Hepatocyte (in vitro differentiated cells): ENCODE data around the gene ITM2B. TPM values are rescaled to one million over a fixed set of nuclear protein-coding genes. Genes with fewer than 3 reads are reported as not detected.

Experiments used
- DNase-seq: peaks from one replicate; pipeline ENCODE4 v3.0.0-alpha.2; 2016; ENCODE audit warnings: low spot score
- H2AFZ ChIP-seq: fragments of 200-600 bp; sonication (generic); 2 replicates; pipeline ENCODE4 v1.6.0; 2016; ENCODE audit warnings: antibody characterized with exemption, mild to moderate bottlenecking
- H3K27ac ChIP-seq: fragments of 200-600 bp; sonication (generic); 2 replicates; pipeline ENCODE4 v1.5.1; 2016; ENCODE audit warnings: mild to moderate bottlenecking
- H3K27me3 ChIP-seq: fragments of 200-600 bp; sonication (generic); 2 replicates; pipeline ENCODE4 v1.6.1; 2016
- H3K36me3 ChIP-seq: fragments of 200-600 bp; sonication (generic); replicated peaks from 2 replicates; pipeline ENCODE4 v1.5.1; 2016; ENCODE audit warnings: low read depth; ENCODE audit not compliant: insufficient read depth
- H3K4me1 ChIP-seq: fragments of 200-600 bp; sonication (generic); 2 replicates; pipeline ENCODE4 v1.5.1; 2016; ENCODE audit warnings: mild to moderate bottlenecking, moderate library complexity; ENCODE audit not compliant: insufficient read depth
- H3K4me2 ChIP-seq: fragments of 200-600 bp; sonication (generic); 2 replicates; pipeline ENCODE4 v1.6.0; 2016
- H3K4me3 ChIP-seq: fragments of 200-600 bp; sonication (generic); 2 replicates; pipeline ENCODE4 v1.5.1; 2016; ENCODE audit warnings: mild to moderate bottlenecking
- H3K79me2 ChIP-seq: fragments of 200-600 bp; sonication (generic); 2 replicates; pipeline ENCODE4 v1.6.0; 2017; ENCODE audit warnings: mild to moderate bottlenecking
- H3K9me2 ChIP-seq: fragments of 200-600 bp; sonication (generic); replicated peaks from 2 replicates; pipeline ENCODE4 v1.6.0; 2017; ENCODE audit warnings: mild to moderate bottlenecking; ENCODE audit not compliant: insufficient read depth
- H3K9me3 ChIP-seq: fragments of 200-600 bp; sonication (generic); 2 replicates; pipeline ENCODE4 v1.5.1; 2016; ENCODE audit warnings: low read depth, mild to moderate bottlenecking
- H4K20me1 ChIP-seq: fragments of 200-600 bp; sonication (generic); 2 replicates; pipeline ENCODE4 v1.6.0; 2016; ENCODE audit warnings: mild to moderate bottlenecking; ENCODE audit not compliant: insufficient read depth, poor library complexity, severe bottlenecking
- CTCF ChIP-seq: fragments of 200-600 bp; sonication (generic); IDR thresholded peaks from 2 replicates; pipeline ENCODE4 v1.5.1; 2016; ENCODE audit warnings: antibody characterized with exemption, mild to moderate bottlenecking; ENCODE audit not compliant: poor library complexity
- EZH2 ChIP-seq: fragments of 200-600 bp; sonication (generic); IDR thresholded peaks from 2 replicates; pipeline ENCODE4 v1.6.1; 2016; ENCODE audit warnings: antibody characterized with exemption, mild to moderate bottlenecking, borderline replicate concordance
- EZH2phosphoT487 ChIP-seq: fragments of 200-600 bp; sonication (generic); IDR thresholded peaks from one replicate; pipeline ENCODE4 v1.6.1; 2018; ENCODE audit warnings: antibody characterized with exemption, mild to moderate bottlenecking, low read depth, moderate library complexity; ENCODE audit not compliant: unreplicated experiment, severe bottlenecking
- WGBS: methylation state at CpG from one replicate; pipeline ENCODE4 v1.1.6; 2016; ENCODE audit warnings: low lambda C conversion rate; ENCODE audit errors: missing lambda C conversion rate; 5-methylcytosine and 5-hydroxymethylcytosine counted together
- polyA plus RNA-seq: library from polyadenylated mRNA; unstranded; fragments of >200 nt; fragmentation: Nextera tagmentation; extraction: Ambion mirVana; gene quantifications from 2 replicates; pipeline ENCODE4 v1.2.1, GENCODE V29; 2016
- total RNA-seq: library from RNA; depleted of rRNA; stranded (reverse); fragments of >200 nt; gene quantifications from 2 replicates; pipeline ENCODE4 v1.2.3, GENCODE V29; 2014

Gene ITM2B
- total and polyA plus RNA-seq, 2 experiments from 2014 or later = 449 to 588 TPM

- WGBS = 93% methylated on average over 4 of the region's 4 CpGs
- Histone ChIP-seq H3K4me3 (no peak overlapping the region), H3K9me2 (no peaks in the 10 kb centered on the region), H3K4me2 (no peak overlapping the region), H3K9me3 (no peaks in the 10 kb centered on the region), H4K20me1 (no peaks in the 10 kb centered on the region), H2AFZ (no peak overlapping the region), H3K79me2 (no peaks in the 10 kb centered on the region), H3K36me3 (no peaks in the 10 kb centered on the region), H3K4me1 (no peaks in the 10 kb centered on the region), H3K27me3 (no peaks in the 10 kb centered on the region), H3K27ac (no peak overlapping the region)
- no peak for TF ChIP-seq EZH2phosphoT487
- TF ChIP-seq EZH2 = no peak
- no peak for TF ChIP-seq CTCF
- no peak for DNase-seq
Measured at GRCh38 chr13:48275507-48275906, 42.5 kb downstream of the ITM2B start.

- TF ChIP-seq EZH2 (no peak), EZH2phosphoT487 (no peak), CTCF (no peak)
- Histone ChIP-seq H3K4me3 (no peak overlapping the region), H2AFZ (no peak overlapping the region), H3K79me2 (no peaks in the 10 kb centered on the region), H3K27me3 (no peaks in the 10 kb centered on the region), H3K9me3 (no peaks in the 10 kb centered on the region), H3K9me2 (no peaks in the 10 kb centered on the region), H3K27ac (no peak overlapping the region), H3K4me2 (no peak overlapping the region), H4K20me1 (no peaks in the 10 kb centered on the region), H3K36me3 (no peaks in the 10 kb centered on the region), H3K4me1 (no peaks in the 10 kb centered on the region)
- no peak for DNase-seq
- 59% methylated on average over 2 of the region's 2 CpGs for WGBS
Measured at GRCh38 chr13:48278806-48279205, 45.8 kb downstream of the ITM2B start.

- DNase-seq = no peak
- no peaks in the 10 kb centered on the region for H4K20me1 ChIP-seq
- WGBS = 74% methylated on average over 1 of the region's 1 CpG
- no peak overlapping the region for H2AFZ ChIP-seq
- H3K27ac ChIP-seq = no peak overlapping the region
- H3K27me3 ChIP-seq = no peaks in the 10 kb centered on the region
- H3K9me2 ChIP-seq = no peaks in the 10 kb centered on the region
- TF ChIP-seq EZH2phosphoT487 (no peak), EZH2 (no peak), CTCF (no peak)
- no peak overlapping the region for H3K4me3 ChIP-seq
- H3K9me3 ChIP-seq = no peaks in the 10 kb centered on the region
- no peaks in the 10 kb centered on the region for H3K79me2 ChIP-seq
- no peaks in the 10 kb centered on the region for H3K4me1 ChIP-seq
- H3K4me2 ChIP-seq = no peak overlapping the region
- H3K36me3 ChIP-seq = no peaks in the 10 kb centered on the region
Measured at GRCh38 chr13:48281556-48281955, 48.5 kb downstream of the ITM2B start.

- H3K4me2 ChIP-seq = peak overlapping the region; percentile 47
- no peaks in the 10 kb centered on the region for H3K79me2 ChIP-seq
- no peak for TF ChIP-seq CTCF
- no peak for TF ChIP-seq EZH2phosphoT487
- TF ChIP-seq EZH2 = no peak
- no peak overlapping the region for H3K4me3 ChIP-seq
- H3K4me1 ChIP-seq = peaks cover 19% of the 10 kb centered on the region
- DNase-seq = peak; percentile 20
- H3K9me3 ChIP-seq = no peaks in the 10 kb centered on the region
- 53% methylated on average over 2 of the region's 2 CpGs for WGBS
- H3K27ac ChIP-seq = peak overlapping the region; percentile 29
- no peaks in the 10 kb centered on the region for H3K9me2 ChIP-seq
- H2AFZ ChIP-seq = no peak overlapping the region
- H3K27me3 ChIP-seq = no peaks in the 10 kb centered on the region
- H4K20me1 ChIP-seq = no peaks in the 10 kb centered on the region
- no peaks in the 10 kb centered on the region for H3K36me3 ChIP-seq
Measured at GRCh38 chr13:48291730-48292129, 58.7 kb downstream of the ITM2B start.
